Pancreas (tissue), 10 donors: ENCODE results near the gene SPSB1. TPM values are rescaled to one million over a fixed set of nuclear protein-coding genes. Genes with fewer than 3 reads are reported as not detected.

Experiments used
- ATAC-seq, 4 donors: fragments of 200-7000 bp; cut with Tn5 transposase; one replicate each; pipeline versions ENCODE4 v1.8.0 to v1.9.1; 2020; ENCODE audit warnings: mild to moderate bottlenecking in 4 of 4, moderate library complexity in 4 of 4
- DNase-seq, 6 donors: peaks; one replicate each; pipeline ENCODE4 v3.0.0-alpha.2; 2020
- FAIRE-seq: peaks from 2 replicates; lab custom pipeline; 2012; peaks lifted over from hg19 to GRCh38; lab: Jason Lieb, UNC
- H3K27ac ChIP-seq, 4 donors: fragments of 200-600 bp; sonication (generic); 1 replicate in 3 of 4; 2 replicates in 1 of 4; pipeline versions ENCODE4 v1.5.0 to v1.8.0; 2020
- H3K27me3 ChIP-seq, 4 donors: fragments of 200-600 bp; one replicate each; pipeline ENCODE4 v1.8.0; 2021
- H3K36me3 ChIP-seq, 3 donors: fragments of 200-600 bp; sonication (generic) in 1 of 3; one replicate each; pipeline versions ENCODE4 v1.5.0 to v1.8.0; 2020 to 2021
- H3K4me1 ChIP-seq, 3 donors: fragments of 200-600 bp; one replicate each; pipeline ENCODE4 v1.8.0; 2021
- H3K4me3 ChIP-seq, 4 donors: fragments of 200-600 bp; sonication (generic) in 2 of 4; one replicate each; pipeline versions ENCODE4 v1.5.0 to v1.8.0; 2020 to 2021
- H3K9me3 ChIP-seq, 4 donors: fragments of 200-600 bp; one replicate each; pipeline ENCODE4 v1.8.0; 2021
- WGBS, 2 donors: extraction: QIAGEN DNeasy Blood & Tissue Kit; methylation state at CpG; one replicate each; pipeline ENCODE4 v1.1.7; 2013; 5-methylcytosine and 5-hydroxymethylcytosine counted together
- intact Hi-C, 3 donors: fragments of 100-400 bp; cut with DNase I; formaldehyde crosslinking; loops; one replicate each; pipeline versions ENCODE4 v1.11.1 to v1.14.2; 2022
- polyA plus RNA-seq, 2 donors: library from polyadenylated mRNA; stranded (reverse); fragments of 200-250 nt; gene quantifications; one replicate each; pipeline ENCODE4 v1.2.3, GENCODE V29; 2013
- total RNA-seq, 6 donors: library from RNA; stranded (reverse); fragmentation: NEBNext Ultra II Directional in 4 of 6; extraction: Animal tissue kit (Norgen Biotek cat#: 25700) in 4 of 6; gene quantifications; one replicate each; pipeline versions ENCODE4 v1.2.1 to v1.2.4, GENCODE V29; 2021 to 2023
- TF ChIP-seq, protein P1 (sequence below), 4 donors: fragments of 200-600 bp; sonication (generic) in 3 of 4; IDR thresholded peaks; one replicate each; pipeline versions ENCODE4 v1.5.0 to v1.8.0; 2021; ENCODE audit warnings: antibody characterized with exemption in 4 of 4
- donor health status: healthy with polysubstance abuse.
- donor health status: DM: no; HTN: no; CAD: no; lungs with moderate emphysema.
- donor health status: DM: no; HTN: no; CAD: no.
- donor health status: control.
- donor health status: control.
- donor health status: Bipolar disorder and iron deficiency.
- donor health status: DM: yes; HTN: yes; CAD: no.
- donor health status: DM: no; HTN: no; CAD: no.
- donor health status: DM: no; HTN: no; CAD: no.
- donor health status: DM: yes; HTN: yes; CAD: no.

Gene SPSB1
- total and polyA plus RNA-seq, 8 donors = 10.5 to 27.5 (median 18.1) TPM

DNA sequence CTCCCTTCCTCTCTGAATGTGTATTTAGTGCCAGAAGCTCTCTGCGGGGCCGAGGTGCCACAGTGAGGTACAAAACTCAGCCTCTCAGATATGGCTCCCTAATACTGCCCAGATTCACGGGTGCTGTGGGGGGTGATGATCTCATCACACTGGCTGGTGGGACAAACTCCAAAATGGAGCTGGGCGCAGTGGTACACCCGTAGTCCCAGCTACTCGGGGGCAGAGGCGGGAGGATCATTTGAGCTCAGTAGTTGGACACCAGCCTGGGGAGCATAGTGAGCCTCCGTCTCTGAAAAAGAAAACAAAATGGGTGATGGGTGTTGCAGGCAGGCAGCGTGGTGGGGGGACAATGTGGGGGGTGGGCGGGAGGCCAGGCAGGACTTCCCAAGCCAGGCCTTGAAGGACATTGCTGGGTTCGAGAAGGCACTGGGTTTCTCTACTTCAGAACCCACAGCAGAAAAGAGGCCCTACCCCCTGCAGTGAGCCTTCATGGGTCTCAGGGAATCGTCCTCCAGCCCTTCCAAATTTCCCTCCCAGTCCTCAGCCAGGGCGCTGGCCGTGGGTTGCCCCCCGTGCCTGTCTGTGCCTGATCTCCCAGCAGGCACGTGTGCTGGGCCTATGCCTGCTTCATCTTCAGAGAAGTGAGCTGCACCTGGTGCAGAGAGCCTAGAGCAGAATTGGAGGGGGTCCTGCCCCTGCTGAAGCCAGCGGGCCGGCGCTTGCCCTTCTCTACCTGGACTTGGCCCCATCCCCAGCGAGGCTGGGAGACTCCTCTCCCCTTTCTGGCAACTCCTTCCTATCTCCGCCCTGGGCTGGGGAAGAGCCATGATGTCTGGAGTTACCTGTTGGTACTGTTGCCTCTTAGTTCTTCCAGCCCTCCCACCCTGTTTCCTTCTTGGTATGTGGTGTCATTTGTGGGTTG, 44.1 kb upstream of the SPSB1 start:
- TF ChIP-seq, protein P1, sequence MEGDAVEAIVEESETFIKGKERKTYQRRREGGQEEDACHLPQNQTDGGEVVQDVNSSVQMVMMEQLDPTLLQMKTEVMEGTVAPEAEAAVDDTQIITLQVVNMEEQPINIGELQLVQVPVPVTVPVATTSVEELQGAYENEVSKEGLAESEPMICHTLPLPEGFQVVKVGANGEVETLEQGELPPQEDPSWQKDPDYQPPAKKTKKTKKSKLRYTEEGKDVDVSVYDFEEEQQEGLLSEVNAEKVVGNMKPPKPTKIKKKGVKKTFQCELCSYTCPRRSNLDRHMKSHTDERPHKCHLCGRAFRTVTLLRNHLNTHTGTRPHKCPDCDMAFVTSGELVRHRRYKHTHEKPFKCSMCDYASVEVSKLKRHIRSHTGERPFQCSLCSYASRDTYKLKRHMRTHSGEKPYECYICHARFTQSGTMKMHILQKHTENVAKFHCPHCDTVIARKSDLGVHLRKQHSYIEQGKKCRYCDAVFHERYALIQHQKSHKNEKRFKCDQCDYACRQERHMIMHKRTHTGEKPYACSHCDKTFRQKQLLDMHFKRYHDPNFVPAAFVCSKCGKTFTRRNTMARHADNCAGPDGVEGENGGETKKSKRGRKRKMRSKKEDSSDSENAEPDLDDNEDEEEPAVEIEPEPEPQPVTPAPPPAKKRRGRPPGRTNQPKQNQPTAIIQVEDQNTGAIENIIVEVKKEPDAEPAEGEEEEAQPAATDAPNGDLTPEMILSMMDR (IDR thresholded peaks at IDR 0.05) = no peak
- intact Hi-C loops = no loop called here
- ATAC-seq (no peak), FAIRE-seq (no peak), DNase-seq (peak in 2 of 6 donors; percentile 19 to 61)
- no peak overlapping the region for H3K4me3 ChIP-seq
- H3K36me3 ChIP-seq = peaks cover 0 to 8% (median 3%) of the 10 kb centered on the region in 3 donors
- H3K9me3 ChIP-seq = no peaks in the 10 kb centered on the region
- 83 to 88% methylated on average over 21 of the region's 21 CpGs for WGBS, 2 donors
- H3K27me3 ChIP-seq = no peaks in the 10 kb centered on the region
- peak overlapping the region in 3 of 4 donors; percentile 69 to 85 (median 72) for H3K27ac ChIP-seq
- peaks cover 25 to 37% (median 33%) of the 10 kb centered on the region in 3 donors for H3K4me1 ChIP-seq

DNA sequence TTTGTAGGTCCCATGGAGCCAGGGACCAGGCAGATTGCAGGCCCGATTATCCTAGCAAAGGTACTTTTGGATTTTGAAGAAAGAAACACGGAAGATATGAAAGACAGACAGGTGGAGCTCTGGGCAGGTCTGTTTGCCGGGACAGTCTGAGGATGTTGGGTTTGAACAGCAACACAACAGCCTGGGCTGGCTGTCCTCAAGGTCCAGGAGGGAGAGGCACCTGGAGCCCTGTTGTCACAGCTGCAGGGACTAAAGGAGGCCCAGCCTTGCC, 43.5 kb upstream of the SPSB1 start:
- peak in 1 of 6 donors; percentile 45 for DNase-seq
- peak in 2 of 4 donors; percentile 20 to 44 for ATAC-seq
- Histone ChIP-seq H3K27ac (peak overlapping the region; percentile 58 to 85 (median 70)), H3K27me3 (no peaks in the 10 kb centered on the region), H3K9me3 (no peaks in the 10 kb centered on the region), H3K4me3 (no peak overlapping the region), H3K36me3 (peaks cover 0 to 8% (median 3%) of the 10 kb centered on the region in 3 donors), H3K4me1 (peaks cover 21 to 31% (median 27%) of the 10 kb centered on the region in 3 donors)
- TF ChIP-seq, protein P1 (IDR thresholded peaks at IDR 0.05) = no peak
- 25 to 31% methylated on average over 3 of the region's 3 CpGs for WGBS, 2 donors
- intact Hi-C loops = no loop called here
- no peak for FAIRE-seq

DNA sequence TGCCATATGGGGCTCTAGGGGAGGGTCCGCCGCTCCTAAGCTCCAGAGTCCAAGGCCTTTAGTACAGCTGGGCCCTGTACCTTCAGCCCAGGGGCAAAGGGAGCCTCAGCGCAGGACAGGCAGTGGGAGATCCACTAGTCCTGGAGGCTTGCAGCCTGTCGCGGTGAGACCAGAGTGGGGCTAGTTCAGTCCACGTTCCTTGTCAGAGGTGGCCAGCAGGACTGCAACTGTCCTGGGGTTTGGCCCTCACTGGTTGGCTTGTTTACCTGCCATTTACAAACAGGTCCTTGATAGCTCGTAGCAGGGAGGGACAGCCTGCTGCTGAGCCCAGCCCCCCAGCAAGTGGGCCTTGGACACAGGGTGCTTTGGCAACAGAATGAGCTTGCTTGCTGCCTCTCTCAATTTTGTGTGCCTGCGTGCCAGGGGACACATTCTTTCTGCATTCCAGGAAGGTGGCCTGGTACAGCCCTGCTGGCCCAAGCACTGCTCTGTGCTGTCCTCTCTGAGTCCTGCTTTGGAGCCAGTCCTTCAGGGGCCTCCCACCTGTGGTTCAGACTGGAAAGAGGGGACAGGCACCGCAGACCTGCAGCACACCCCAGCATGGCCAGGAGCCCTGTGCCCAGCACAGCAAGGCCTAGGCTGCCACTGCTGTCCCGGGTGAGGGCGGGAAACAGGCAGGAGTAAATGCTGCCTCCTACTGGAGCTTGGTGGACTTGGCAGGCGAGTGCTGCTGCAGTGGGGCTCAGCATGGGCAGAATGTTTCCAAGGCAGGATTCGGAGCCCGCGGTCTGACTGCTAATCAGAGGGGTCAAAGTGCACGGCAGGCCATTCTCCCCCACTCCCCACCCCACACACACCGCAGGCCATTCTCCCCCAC, 42.9 kb upstream of the SPSB1 start:
- peak overlapping the region; percentile 58 to 85 (median 70) for H3K27ac ChIP-seq
- H3K27me3 ChIP-seq = no peaks in the 10 kb centered on the region
- FAIRE-seq (no peak), DNase-seq (peak; percentile 61 to 82 (median 74)), ATAC-seq (peak; percentile 75 to 84 (median 80))
- 22 to 31% methylated on average over 17 of the region's 17 CpGs for WGBS, 2 donors
- intact Hi-C loops = no loop called here
- TF ChIP-seq, protein P1 (IDR thresholded peaks at IDR 0.05) = peak; percentile 16 to 38 (median 34)
- no peak overlapping the region for H3K4me3 ChIP-seq
- H3K4me1 ChIP-seq = peaks cover 15 to 26% (median 22%) of the 10 kb centered on the region in 3 donors
- H3K36me3 ChIP-seq = peaks cover 0 to 8% (median 3%) of the 10 kb centered on the region in 3 donors
- no peaks in the 10 kb centered on the region for H3K9me3 ChIP-seq

DNA sequence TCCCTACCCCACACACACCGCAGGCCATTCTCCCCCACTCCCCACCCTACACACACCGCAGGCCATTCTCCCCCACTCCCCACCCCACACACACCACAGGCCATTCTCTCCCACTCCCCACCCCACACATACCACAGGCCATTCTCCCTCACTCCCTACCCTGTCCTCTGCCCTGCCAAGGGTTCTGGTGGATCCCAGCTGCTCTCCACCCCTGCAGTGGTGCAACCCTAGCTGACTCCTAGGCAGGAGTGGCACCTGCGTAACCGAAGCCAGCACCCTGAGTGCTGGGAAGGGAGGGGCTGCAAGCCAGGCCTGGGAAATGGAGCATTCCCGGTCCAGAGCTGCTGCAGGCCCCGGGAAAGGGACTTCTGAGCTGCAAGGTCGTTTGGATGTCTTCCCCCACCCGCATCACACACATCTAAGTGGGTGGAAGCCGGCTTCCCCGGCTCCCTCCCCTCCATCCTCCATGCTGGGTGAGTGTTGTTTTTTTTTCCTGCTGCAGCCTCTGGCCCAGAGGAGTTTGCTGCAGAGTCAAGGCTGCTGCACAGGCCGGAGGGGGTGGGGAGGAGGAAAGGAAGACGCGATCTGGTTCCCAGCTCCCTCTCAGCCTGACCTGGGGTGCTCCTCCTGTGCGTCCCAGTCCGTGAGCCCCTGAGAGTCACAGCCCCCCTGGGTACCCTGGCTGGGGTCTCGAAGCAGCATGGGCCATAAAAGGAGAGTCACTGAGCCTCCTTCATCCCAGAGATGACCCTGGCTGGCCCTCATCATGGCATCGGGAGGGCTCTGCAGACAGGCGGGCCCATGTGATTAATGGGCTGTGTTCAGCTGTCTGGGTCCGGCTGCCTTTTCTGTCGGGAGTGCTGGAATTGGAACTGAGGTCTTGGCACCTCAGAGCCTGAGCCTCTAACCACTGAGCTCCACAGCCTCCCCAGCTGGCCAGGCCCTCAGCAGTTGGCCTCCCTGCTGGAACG, 42.0 kb upstream of the SPSB1 start:
- peaks cover 0 to 8% (median 0%) of the 10 kb centered on the region in 3 donors for H3K36me3 ChIP-seq
- DNase-seq = peak in 1 of 6 donors; percentile 48
- TF ChIP-seq, protein P1 (IDR thresholded peaks at IDR 0.05) = no peak
- intact Hi-C loops = no loop called here
- H3K9me3 ChIP-seq = no peaks in the 10 kb centered on the region
- ATAC-seq = peak; percentile 16 to 22 (median 19)
- no peak for FAIRE-seq
- 57 to 60% methylated on average over 15 to 21 of the region's 21 CpGs for WGBS, 2 donors
- no peak overlapping the region for H3K4me3 ChIP-seq
- peaks cover 12 to 21% (median 15%) of the 10 kb centered on the region in 3 donors for H3K4me1 ChIP-seq
- peak overlapping the region in 3 of 4 donors; percentile 69 to 85 (median 72) for H3K27ac ChIP-seq
- no peaks in the 10 kb centered on the region for H3K27me3 ChIP-seq
